A673 (cell line): ENCODE results near the gene CBY1. TPM values are rescaled to one million over a fixed set of nuclear protein-coding genes. Genes with fewer than 3 reads are reported as not detected.

Source experiments
- BruUV-seq: library from RNA; stranded (reverse); fragments of 400-500 nt; replicated peaks from 2 replicates; lab custom pipeline; 2021; lab: Mats Ljungman, UMichigan
- CTCF ChIA-PET: fragments of 300-600 bp; sonication (Branson Sonifier 250); formaldehyde crosslinking; loops from one replicate; lab custom pipeline; 2022; ENCODE audit warnings: antibody characterized with exemption; lab: Charles Lee
- POLR2A ChIA-PET: fragments of 300-600 bp; sonication (Branson Sonifier 250); formaldehyde crosslinking; loops from one replicate; lab custom pipeline; 2022; ENCODE audit warnings: antibody characterized with exemption; ENCODE audit not compliant: low non-redundant PET; lab: Charles Lee
- DNase-seq: peaks from one replicate; pipeline ENCODE4 v3.0.0-alpha.2; 2015; ENCODE audit warnings: low spot score
- H3K27ac ChIP-seq: fragments of 200-600 bp; sonication (generic); 2 replicates; pipeline ENCODE4 v1.5.1; 2016; ENCODE audit warnings: mixed run types, low read depth, mild to moderate bottlenecking, mixed read lengths, antibody characterized with exemption, low read length; ENCODE audit not compliant: poor library complexity, severe bottlenecking
- H3K27me3 ChIP-seq: fragments of 200-600 bp; sonication (generic); replicated peaks from 2 replicates; pipeline ENCODE4 v1.6.1; 2017; ENCODE audit warnings: mixed run types, low read depth, mild to moderate bottlenecking, mixed read lengths, antibody characterized with exemption, low read length; ENCODE audit not compliant: insufficient read depth, poor library complexity
- H3K36me3 ChIP-seq: fragments of 200-600 bp; sonication (generic); 2 replicates; pipeline ENCODE4 v1.6.1; 2016; ENCODE audit warnings: mixed run types, mild to moderate bottlenecking, mixed read lengths, antibody characterized with exemption, low read length; ENCODE audit not compliant: insufficient read depth, poor library complexity, severe bottlenecking
- H3K4me1 ChIP-seq: fragments of 200-600 bp; sonication (generic); 2 replicates; pipeline ENCODE4 v1.6.1; 2017; ENCODE audit warnings: mixed run types, mild to moderate bottlenecking, mixed read lengths, antibody characterized with exemption, low read length; ENCODE audit not compliant: insufficient read depth, poor library complexity, severe bottlenecking
- H3K4me3 ChIP-seq: fragments of 200-600 bp; sonication (generic); 2 replicates; pipeline ENCODE4 v1.5.1; 2016; ENCODE audit warnings: low read depth, mixed run types, mild to moderate bottlenecking, mixed read lengths, low read length; ENCODE audit not compliant: poor library complexity, severe bottlenecking
- H3K9me3 ChIP-seq: fragments of 200-600 bp; sonication (generic); 2 replicates; pipeline ENCODE4 v1.6.1; 2016; ENCODE audit warnings: mixed run types, low read depth, mild to moderate bottlenecking, mixed read lengths, antibody characterized with exemption, low read length; ENCODE audit not compliant: poor library complexity, severe bottlenecking
- EZH2 ChIP-seq: fragments of 200-600 bp; sonication (generic); IDR thresholded peaks from 2 replicates; pipeline ENCODE4 v1.6.1; 2017; ENCODE audit warnings: borderline replicate concordance, low read depth, mild to moderate bottlenecking, mixed read lengths, antibody characterized with exemption, low read length; ENCODE audit not compliant: poor library complexity, severe bottlenecking
- intact Hi-C: fragments of 100-400 bp; cut with micrococcal nuclease; formaldehyde crosslinking; loops from one replicate; pipeline ENCODE4 v1.10.0; 2022; ENCODE audit not compliant: unreplicated experiment
- total RNA-seq: library from RNA; stranded (reverse); gene quantifications from 2 replicates; pipeline ENCODE4 v1.2.3, GENCODE V29; 2021
- TF ChIP-seq, protein P1 (sequence below): fragments of 300-800, 200-600 bp; sonication (generic); conservative IDR thresholded peaks from 2 replicates; pipeline ENCODE4 v1.5.1; 2017; ENCODE audit warnings: low read depth, mild to moderate bottlenecking, antibody characterized with exemption, low read length, moderate library complexity, mixed read lengths

Gene CBY1
- total RNA-seq, 1 experiment from 2014 or later: 22.1 TPM

DNA sequence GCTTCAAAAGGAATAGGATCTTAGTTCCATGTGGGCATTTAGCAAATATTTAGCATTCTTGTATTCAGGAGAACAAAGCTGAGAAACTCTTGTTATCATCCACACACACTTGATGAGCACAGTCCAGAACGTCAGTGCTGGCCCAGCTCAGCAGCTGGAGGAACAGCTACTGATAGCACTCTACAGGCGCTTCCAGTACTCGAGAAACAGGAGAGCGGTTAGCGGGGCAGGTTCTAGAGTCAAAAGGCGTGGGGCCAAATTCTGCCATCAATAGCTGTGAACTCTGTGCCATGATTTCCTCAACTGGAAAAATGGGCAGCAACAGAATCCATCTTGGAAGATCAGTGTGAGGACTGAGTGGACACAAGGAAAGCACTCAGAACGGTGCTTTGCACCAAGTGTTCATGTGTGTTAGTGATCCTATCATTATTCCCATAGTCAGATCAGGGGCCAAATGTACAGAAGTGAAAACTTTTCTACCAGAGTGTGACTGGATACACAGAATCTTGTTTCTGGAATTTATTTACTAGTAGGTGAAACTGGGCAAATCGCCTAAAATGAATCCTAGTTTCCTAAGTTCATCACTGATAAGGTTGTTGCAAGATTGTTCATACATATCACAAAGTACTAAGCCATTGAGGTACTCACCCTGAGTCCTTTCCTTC is 41.1 kb downstream of the CBY1 start:
- Histone ChIP-seq H3K27ac (peak overlapping the region; percentile 43), H3K4me3 (peak overlapping the region; percentile 15)
- BruUV-seq: no TSS peak

DNA sequence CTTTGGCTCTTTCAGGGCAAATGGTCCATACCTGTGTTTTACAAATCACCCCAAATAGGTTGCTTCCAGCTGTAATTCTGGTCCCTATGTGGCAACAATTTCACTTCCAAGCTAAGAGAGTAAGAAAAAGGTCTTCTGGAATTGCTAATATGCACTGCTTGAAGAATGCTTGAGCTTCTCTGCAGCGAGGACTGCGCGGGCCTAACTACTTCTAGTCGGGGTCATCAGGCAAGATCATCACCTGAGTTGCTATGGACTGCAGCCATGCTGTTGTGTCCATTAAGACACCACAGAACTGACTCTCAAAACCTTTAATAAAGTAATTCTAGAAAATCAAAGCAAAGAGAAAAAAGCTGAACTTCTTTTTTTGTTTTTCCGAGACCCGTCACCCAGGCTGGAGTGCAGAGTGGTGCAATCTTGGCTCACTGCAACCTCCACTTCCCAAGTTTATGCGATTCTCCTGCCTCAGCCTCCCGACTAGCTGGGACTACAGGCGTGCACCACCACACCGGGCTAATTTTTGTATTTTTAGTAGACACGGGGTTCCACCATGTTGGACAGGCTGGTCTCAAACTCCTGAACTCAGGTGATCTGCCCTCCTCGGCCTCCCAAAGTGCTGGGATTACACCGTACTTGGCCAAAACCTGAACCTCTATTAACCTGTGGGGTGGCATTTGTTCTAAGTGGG is 42.1 kb downstream of the CBY1 start:
- no peak for TF ChIP-seq EZH2
- TF ChIP-seq, protein P1, sequence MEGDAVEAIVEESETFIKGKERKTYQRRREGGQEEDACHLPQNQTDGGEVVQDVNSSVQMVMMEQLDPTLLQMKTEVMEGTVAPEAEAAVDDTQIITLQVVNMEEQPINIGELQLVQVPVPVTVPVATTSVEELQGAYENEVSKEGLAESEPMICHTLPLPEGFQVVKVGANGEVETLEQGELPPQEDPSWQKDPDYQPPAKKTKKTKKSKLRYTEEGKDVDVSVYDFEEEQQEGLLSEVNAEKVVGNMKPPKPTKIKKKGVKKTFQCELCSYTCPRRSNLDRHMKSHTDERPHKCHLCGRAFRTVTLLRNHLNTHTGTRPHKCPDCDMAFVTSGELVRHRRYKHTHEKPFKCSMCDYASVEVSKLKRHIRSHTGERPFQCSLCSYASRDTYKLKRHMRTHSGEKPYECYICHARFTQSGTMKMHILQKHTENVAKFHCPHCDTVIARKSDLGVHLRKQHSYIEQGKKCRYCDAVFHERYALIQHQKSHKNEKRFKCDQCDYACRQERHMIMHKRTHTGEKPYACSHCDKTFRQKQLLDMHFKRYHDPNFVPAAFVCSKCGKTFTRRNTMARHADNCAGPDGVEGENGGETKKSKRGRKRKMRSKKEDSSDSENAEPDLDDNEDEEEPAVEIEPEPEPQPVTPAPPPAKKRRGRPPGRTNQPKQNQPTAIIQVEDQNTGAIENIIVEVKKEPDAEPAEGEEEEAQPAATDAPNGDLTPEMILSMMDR: no peak
- peaks cover 18% of the 10 kb centered on the region for H3K4me1 ChIP-seq
- H3K36me3 ChIP-seq: peaks cover 4% of the 10 kb centered on the region
- DNase-seq: no peak
- ChIA-PET CTCF (interaction anchor here (1.0 kb wide), 1 partner anchor 17 kb away, joined by 3 read pairs; the partner anchor contains the start of gene TOMM22), POLR2A (no interaction called here)
- no peaks in the 10 kb centered on the region for H3K9me3 ChIP-seq
- peak overlapping the region; percentile 11 for H3K27ac ChIP-seq
- peak overlapping the region; percentile 94 for H3K4me3 ChIP-seq
- H3K27me3 ChIP-seq: no peaks in the 10 kb centered on the region
- no TSS peak for BruUV-seq
- intact Hi-C loops: no loop called here

More for the DNA sequence above, 41.1 kb downstream of the CBY1 start:
- TF ChIP-seq EZH2: no peak
- TF ChIP-seq, protein P1: no peak
- H3K9me3 ChIP-seq: no peaks in the 10 kb centered on the region
- POLR2A ChIA-PET: no interaction called here
- H3K27me3 ChIP-seq: no peaks in the 10 kb centered on the region
- DNase-seq: no peak
- intact Hi-C loops: no loop called here
- CTCF ChIA-PET: no interaction called here
- H3K36me3 ChIP-seq: peaks cover 9% of the 10 kb centered on the region
- peaks cover 14% of the 10 kb centered on the region for H3K4me1 ChIP-seq

DNA sequence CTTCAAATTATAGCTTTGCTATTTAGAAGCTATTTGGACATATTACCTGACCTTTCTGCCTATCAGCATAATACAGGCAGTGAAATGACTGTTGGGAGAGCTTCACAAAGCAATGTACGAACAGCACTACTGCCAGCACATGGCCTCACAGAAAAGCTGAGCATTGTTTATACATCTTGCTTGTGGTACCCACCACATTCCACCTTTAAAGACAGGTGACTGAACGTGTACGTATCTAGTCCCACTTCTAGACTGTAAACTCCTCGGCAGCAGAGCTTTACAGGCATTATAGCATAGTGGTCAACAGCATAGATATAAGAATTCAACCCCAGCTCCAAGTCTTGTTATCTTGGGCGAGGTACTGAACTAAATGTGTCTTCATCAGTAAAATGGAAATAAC is 42.7 kb downstream of the CBY1 start:
- no peaks in the 10 kb centered on the region for H3K9me3 ChIP-seq
- DNase-seq: no peak
- no TSS peak for BruUV-seq
- TF ChIP-seq, protein P1: no peak
- TF ChIP-seq EZH2: no peak
- H3K4me1 ChIP-seq: peaks cover 23% of the 10 kb centered on the region
- H3K27ac ChIP-seq: peak overlapping the region; percentile 96
- ChIA-PET POLR2A (no interaction called here), CTCF (interaction anchor here (1.0 kb wide), 1 partner anchor 17 kb away, joined by 3 read pairs; the partner anchor contains the start of gene TOMM22)
- no peaks in the 10 kb centered on the region for H3K27me3 ChIP-seq
- intact Hi-C loops: no loop called here
- peak overlapping the region; percentile 94 for H3K4me3 ChIP-seq
- H3K36me3 ChIP-seq: peaks cover 4% of the 10 kb centered on the region
